ENCODE data around the gene GTPBP3. TPM values are rescaled to one million over a fixed set of nuclear protein-coding genes. Genes with fewer than 3 reads are reported as not detected.

The GTPBP3 gene
- polyA plus RNA-seq, 1 donor from 2014 or later, result 11.1 TPM

- peak overlapping the region in 2 of 3 donors; percentile 7 to 86 for H3K27ac Mint-ChIP-seq
- peak overlapping the region; percentile 57 to 91 (median 81) for H3K4me3 Mint-ChIP-seq
- no peaks in the 10 kb centered on the region for H3K9me3 Mint-ChIP-seq
- no peaks in the 10 kb centered on the region for H3K36me3 Mint-ChIP-seq
- H3K4me1 Mint-ChIP-seq, result peaks cover 4 to 13% (median 11%) of the 10 kb centered on the region in 3 donors
- H3K27me3 Mint-ChIP-seq, result peaks cover 7% of the 10 kb centered on the region
These were observed 54.2 kb downstream of the GTPBP3 start for GRCh38 chr19:17391371-17392151.

Other genes starting within 250 kb of the GTPBP3 start
- gene USE1, start 122.2 kb upstream of the GTPBP3 start, polyA plus RNA-seq, result 52.5 TPM
- gene OCEL1, start 111.3 kb upstream of the GTPBP3 start, polyA plus RNA-seq, result 46.0 TPM
- gene NR2F6, start 91.6 kb upstream of the GTPBP3 start, polyA plus RNA-seq, result 1.3 TPM
- not detected for gene USHBP1, start 72.8 kb upstream of the GTPBP3 start, polyA plus RNA-seq
- gene BABAM1, start 70.1 kb upstream of the GTPBP3 start, polyA plus RNA-seq, result 115 TPM
- gene ANKLE1, start 55.7 kb upstream of the GTPBP3 start, polyA plus RNA-seq, result 6.1 TPM
- 8.5 TPM for gene ABHD8, start 34.1 kb upstream of the GTPBP3 start, polyA plus RNA-seq
- gene MRPL34, start 31.7 kb upstream of the GTPBP3 start, polyA plus RNA-seq, result 218 TPM
- gene DDA1, start 28.0 kb upstream of the GTPBP3 start, polyA plus RNA-seq, result 38.6 TPM
- not detected for gene ANO8, start 2.7 kb upstream of the GTPBP3 start, polyA plus RNA-seq
- not detected for gene PLVAP, start 39.8 kb downstream of the GTPBP3 start, polyA plus RNA-seq
- not detected for gene CCDC194, start 56.6 kb downstream of the GTPBP3 start, polyA plus RNA-seq
- 162 TPM for gene BST2, start 68.1 kb downstream of the GTPBP3 start, polyA plus RNA-seq
- 22.2 TPM for gene MVB12A, start 82.5 kb downstream of the GTPBP3 start, polyA plus RNA-seq
- not detected for gene TMEM221, start 111.1 kb downstream of the GTPBP3 start, polyA plus RNA-seq
- not detected for gene NXNL1, start 123.4 kb downstream of the GTPBP3 start, polyA plus RNA-seq
- 4.5 TPM for gene SLC27A1, start 133.0 kb downstream of the GTPBP3 start, polyA plus RNA-seq
- gene PGLS, start 174.1 kb downstream of the GTPBP3 start, polyA plus RNA-seq, result 106 TPM
- gene COLGALT1, start 218.1 kb downstream of the GTPBP3 start, polyA plus RNA-seq, result 11.5 TPM